Measurements from ENCODE around the gene TRIM10.

The TRIM10 gene

DNA sequence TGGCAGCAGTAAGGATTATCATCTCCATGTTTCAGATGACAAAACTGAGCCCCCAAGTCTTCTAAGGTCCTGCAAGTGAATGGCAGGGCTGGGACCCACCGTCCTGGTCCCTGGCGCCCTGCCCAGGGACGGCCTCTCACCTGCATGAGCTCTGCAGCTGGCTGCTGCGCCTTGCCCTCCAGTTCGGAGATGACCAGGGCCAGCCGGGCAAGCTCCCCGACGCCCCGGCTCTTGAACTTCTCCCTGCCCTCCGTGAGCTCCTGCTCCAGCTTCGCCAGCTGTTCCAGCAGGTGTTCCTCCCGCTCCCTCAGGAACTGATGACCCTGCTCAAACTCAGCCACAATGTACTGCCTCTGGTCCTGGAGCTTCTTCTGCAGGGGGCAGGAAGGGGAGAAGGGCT, 35.4 kb upstream of the TRIM10 start:
- no peak overlapping the region for H2AFZ ChIP-seq (ENCODE audit: low read depth)
- no peaks in the 10 kb centered on the region for H3K4me1 ChIP-seq (ENCODE audit: low read depth, poor library complexity, severe bottlenecking)
- no peak overlapping the region for H3K27ac ChIP-seq
- H3K27me3 ChIP-seq (ENCODE audit: insufficient read depth, low read depth), result no peaks in the 10 kb centered on the region
- H3K79me2 ChIP-seq (ENCODE audit: insufficient read depth, low read depth), result no peaks in the 10 kb centered on the region
- no peak overlapping the region for H3K4me3 ChIP-seq (IDR thresholded peaks at IDR 0.05; ENCODE audit: insufficient read depth, low read depth, low read length)
- H3K36me3 ChIP-seq (ENCODE audit: insufficient read depth), result 0 out of 2 replicates have a peak, but pooled peaks cover 6% of the 10 kb centered on the region
- H3K9ac ChIP-seq, result no peak overlapping the region
- TF ChIP-seq CTCF (conservative IDR thresholded peaks at IDR 0.05; ENCODE audit: low read depth, low read length), result no peak
- no peak overlapping the region for H3K4me2 ChIP-seq
- no peaks in the 10 kb centered on the region for H4K20me1 ChIP-seq (ENCODE audit: insufficient read depth)

- Histone ChIP-seq H4K20me1 (ENCODE audit: insufficient read depth) (no peaks in the 10 kb centered on the region), H2AFZ (ENCODE audit: low read depth) (no peak overlapping the region), H3K4me1 (ENCODE audit: low read depth, poor library complexity, severe bottlenecking) (no peaks in the 10 kb centered on the region), H3K4me3 (IDR thresholded peaks at IDR 0.05; ENCODE audit: insufficient read depth, low read depth, low read length) (no peak overlapping the region), H3K36me3 (ENCODE audit: insufficient read depth) (0 out of 2 replicates have a peak, but pooled peaks cover 6% of the 10 kb centered on the region), H3K27ac (no peak overlapping the region), H3K79me2 (ENCODE audit: insufficient read depth, low read depth) (no peaks in the 10 kb centered on the region), H3K27me3 (ENCODE audit: insufficient read depth, low read depth) (no peaks in the 10 kb centered on the region), H3K9ac (no peak overlapping the region), H3K4me2 (no peak overlapping the region)
- TF ChIP-seq CTCF (conservative IDR thresholded peaks at IDR 0.05; ENCODE audit: low read depth, low read length), result no peak
These were observed 34.9 kb upstream of the TRIM10 start for GRCh38 chr6:30195951-30196350.

- H3K4me3 ChIP-seq (IDR thresholded peaks at IDR 0.05; ENCODE audit: insufficient read depth, low read depth, low read length), result no peak overlapping the region
These were observed 34.0 kb upstream of the TRIM10 start for GRCh38 chr6:30194797-30195690.

DNA sequence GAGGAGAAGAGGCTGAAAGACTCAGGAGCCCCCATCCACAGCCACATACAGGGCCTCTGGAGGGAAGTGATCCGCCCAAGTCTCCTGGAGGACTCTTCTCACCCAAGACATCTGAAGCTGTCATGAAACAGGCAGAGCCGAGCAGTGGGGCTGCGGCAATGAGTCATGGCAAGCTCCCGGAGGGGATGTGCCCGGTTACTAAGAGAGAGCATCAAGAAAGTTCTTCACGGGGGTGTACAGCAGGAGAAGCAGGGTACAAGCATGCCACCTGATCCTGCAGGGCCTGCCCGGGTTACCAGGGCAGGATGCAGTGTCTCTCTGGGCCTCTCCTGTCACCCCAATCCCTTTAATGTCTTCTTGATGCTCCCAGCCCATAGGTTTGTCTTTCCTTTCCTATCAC, 31.1 kb upstream of the TRIM10 start:
- Histone ChIP-seq H3K4me3 (IDR thresholded peaks at IDR 0.05; ENCODE audit: insufficient read depth, low read depth, low read length) (no peak overlapping the region), H3K79me2 (ENCODE audit: insufficient read depth, low read depth) (no peaks in the 10 kb centered on the region), H3K9ac (no peak overlapping the region), H3K4me2 (no peak overlapping the region), H3K27me3 (ENCODE audit: insufficient read depth, low read depth) (no peaks in the 10 kb centered on the region), H4K20me1 (ENCODE audit: insufficient read depth) (no peaks in the 10 kb centered on the region), H3K36me3 (ENCODE audit: insufficient read depth) (no peaks in the 10 kb centered on the region), H3K4me1 (ENCODE audit: low read depth, poor library complexity, severe bottlenecking) (no peaks in the 10 kb centered on the region), H2AFZ (ENCODE audit: low read depth) (no peak overlapping the region), H3K27ac (no peak overlapping the region)
- TF ChIP-seq CTCF (conservative IDR thresholded peaks at IDR 0.05; ENCODE audit: low read depth, low read length), result no peak

More at GRCh38 chr6:30194797-30195690, 34.0 kb upstream of the TRIM10 start:
- H3K36me3 ChIP-seq (ENCODE audit: insufficient read depth), result 0 out of 2 replicates have a peak, but pooled peaks cover 6% of the 10 kb centered on the region
- no peaks in the 10 kb centered on the region for H3K79me2 ChIP-seq (ENCODE audit: insufficient read depth, low read depth)
- no peak for TF ChIP-seq CTCF (conservative IDR thresholded peaks at IDR 0.05; ENCODE audit: low read depth, low read length)
- no peak overlapping the region for H3K9ac ChIP-seq
- H2AFZ ChIP-seq (ENCODE audit: low read depth), result no peak overlapping the region
- no peak overlapping the region for H3K27ac ChIP-seq
- no peak overlapping the region for H3K4me2 ChIP-seq
- H3K4me1 ChIP-seq (ENCODE audit: low read depth, poor library complexity, severe bottlenecking), result no peaks in the 10 kb centered on the region
- no peaks in the 10 kb centered on the region for H3K27me3 ChIP-seq (ENCODE audit: insufficient read depth, low read depth)
- H4K20me1 ChIP-seq (ENCODE audit: insufficient read depth), result no peaks in the 10 kb centered on the region

Data from KMS-11 (cell line).